Measurements from ENCODE around the gene CEACAM6. TPM values are rescaled to one million over a fixed set of nuclear protein-coding genes. Genes with fewer than 3 reads are reported as not detected.

The CEACAM6 gene
- polyA plus RNA-seq, 3 donors, result 0.08 to 0.24 (median 0.10) TPM

Other genes with a start within 250 kb of the CEACAM6 start
- 1 to 10 TPM in 2 of 3 donors, under 1 TPM in 1; 0.86 to 1.6 (median 1.6) TPM for gene CEACAM21, start 179.4 kb upstream of the CEACAM6 start, polyA plus RNA-seq (ENCODE audit: insufficient read length in 3 of 3)
- gene CEACAM4, start 128.5 kb upstream of the CEACAM6 start, polyA plus RNA-seq (ENCODE audit: insufficient read length in 3 of 3), result under 1 TPM in 1 of 3 donors, not detected in 2; 0.16 TPM
- gene CEACAM7, start 67.3 kb upstream of the CEACAM6 start, polyA plus RNA-seq (ENCODE audit: insufficient read length in 3 of 3), result not detected
- under 1 TPM in 2 of 3 donors, not detected in 1; 0.08 to 0.65 TPM for gene CEACAM5, start 46.9 kb upstream of the CEACAM6 start, polyA plus RNA-seq (ENCODE audit: insufficient read length in 3 of 3)
- gene CEACAM3, start 41.1 kb downstream of the CEACAM6 start, polyA plus RNA-seq (ENCODE audit: insufficient read length in 3 of 3), result not detected
- gene LYPD4, start 89.2 kb downstream of the CEACAM6 start, polyA plus RNA-seq (ENCODE audit: insufficient read length in 3 of 3), result not detected
- not detected for gene DMRTC2, start 89.5 kb downstream of the CEACAM6 start, polyA plus RNA-seq (ENCODE audit: insufficient read length in 3 of 3)
- 1,000 to 10,000 TPM; 1,197 to 1,314 (median 1,210) TPM for gene RPS19, start 104.7 kb downstream of the CEACAM6 start, polyA plus RNA-seq (ENCODE audit: insufficient read length in 3 of 3)
- under 1 TPM; 0.61 to 0.87 (median 0.71) TPM for gene CD79A, start 121.7 kb downstream of the CEACAM6 start, polyA plus RNA-seq (ENCODE audit: insufficient read length in 3 of 3)
- 10 to 100 TPM; 29.8 to 32.8 (median 30.4) TPM for gene ARHGEF1, start 127.7 kb downstream of the CEACAM6 start, polyA plus RNA-seq (ENCODE audit: insufficient read length in 3 of 3)
- gene ERFL, start 172.9 kb downstream of the CEACAM6 start, polyA plus RNA-seq (ENCODE audit: insufficient read length in 3 of 3), result under 1 TPM; 0.06 to 0.07 (median 0.06) TPM
- gene RABAC1, start 203.8 kb downstream of the CEACAM6 start, polyA plus RNA-seq (ENCODE audit: insufficient read length in 3 of 3), result 10 to 100 TPM; 42.3 to 79.3 (median 66.9) TPM
- gene ATP1A3, start 238.7 kb downstream of the CEACAM6 start, polyA plus RNA-seq (ENCODE audit: insufficient read length in 3 of 3), result under 1 TPM in 1 of 3 donors, not detected in 2; 0.62 TPM

Measured in right renal cortex interstitium (tissue), 3 donors.